HCEC 1CT (cell line): Measurements from ENCODE around the gene GRM5.
A peak's percentile ranks its signal among the peaks of the same experiment; 100 is the strongest.

Experiments
- DNase-seq: peaks from one replicate; pipeline ENCODE4 v3.0.0-alpha.2; 2017

GRM5 gene

DNA sequence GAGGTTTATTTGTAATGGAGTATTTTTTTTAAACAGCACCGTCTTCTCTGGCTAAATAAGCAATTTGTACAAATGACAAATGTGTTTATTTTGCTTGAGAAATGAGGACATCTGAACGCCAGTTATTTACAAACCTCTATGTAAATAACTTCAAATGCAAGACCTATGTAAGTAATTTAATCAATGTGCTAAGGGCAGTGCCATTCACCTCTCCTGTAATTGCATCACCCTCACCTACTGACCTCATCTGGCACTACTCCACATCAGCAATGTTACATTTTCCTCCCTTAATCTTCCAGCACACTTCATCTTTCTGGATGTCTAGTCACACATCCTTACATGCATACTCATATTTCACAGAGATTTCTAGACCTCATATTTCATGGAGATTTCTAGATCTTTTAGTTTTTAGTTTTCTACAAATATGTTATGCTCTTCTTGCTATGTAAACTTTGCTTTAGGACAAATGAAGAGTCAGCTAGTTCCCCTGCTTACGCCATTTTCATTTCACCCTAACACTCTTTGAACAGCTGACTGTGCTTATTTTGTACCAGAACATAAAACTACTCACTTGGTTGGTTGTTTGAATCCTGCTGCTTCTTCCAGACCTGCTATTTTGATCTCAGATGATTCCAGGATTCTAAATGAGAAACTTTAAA is 238.6 kb downstream of the GRM5 start:
- no peak for DNase-seq

DNA sequence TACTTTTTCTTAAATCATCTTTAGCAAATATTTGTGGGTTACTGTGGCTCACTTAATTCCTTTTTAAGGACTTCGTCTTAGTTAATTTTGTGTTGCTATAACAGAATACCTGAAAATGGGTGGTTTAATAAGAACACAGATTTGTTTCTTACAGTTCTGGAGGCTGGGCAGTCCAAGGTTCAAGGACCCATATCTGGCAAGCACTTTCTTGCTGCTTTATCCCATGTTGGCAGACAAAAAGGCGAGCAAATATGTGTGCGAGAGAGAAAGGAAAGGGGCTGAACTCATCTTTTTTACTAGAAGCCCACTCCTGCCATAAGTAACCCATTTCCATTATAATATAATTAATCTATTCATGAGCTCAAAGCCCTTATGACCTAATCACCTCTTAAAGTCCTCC is 246.2 kb downstream of the GRM5 start:
- no peak for DNase-seq

DNA sequence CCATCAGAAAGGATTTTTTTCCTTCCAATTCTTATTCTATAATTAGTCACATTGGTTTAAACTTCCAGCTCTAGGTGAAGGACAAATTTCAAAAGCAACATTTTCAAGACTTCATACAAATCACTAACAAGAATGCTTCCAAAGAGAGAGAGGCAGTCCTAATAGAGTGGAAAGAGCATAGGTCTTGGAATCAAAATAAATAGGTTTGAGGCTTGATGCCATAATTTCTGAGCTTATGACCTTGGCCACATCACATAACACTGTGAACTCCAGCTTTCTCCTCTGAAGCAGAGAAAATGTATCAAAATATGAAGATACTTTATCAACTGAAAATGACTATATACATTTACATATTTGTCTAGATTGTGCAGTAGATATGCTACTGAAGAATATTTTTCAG is 246.8 kb downstream of the GRM5 start:
- no peak for DNase-seq

DNA sequence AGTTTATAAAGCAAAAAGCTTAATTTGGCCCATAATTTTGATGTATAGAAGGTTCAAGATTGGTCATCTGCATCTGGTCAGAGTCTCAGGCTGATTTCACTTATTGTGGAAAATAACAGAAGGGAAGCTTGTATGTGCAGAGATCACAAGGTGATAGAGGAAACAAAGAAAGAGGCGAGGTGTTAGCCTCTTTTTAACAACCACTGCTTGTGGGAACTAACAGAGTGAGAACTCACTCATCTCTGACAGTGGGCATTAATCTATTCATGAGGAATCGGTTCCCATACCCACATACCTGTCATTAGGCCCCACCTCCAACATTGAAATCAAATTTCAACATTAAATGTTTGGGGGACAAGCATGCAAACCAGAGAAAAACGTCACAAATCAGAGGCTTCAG is 250.3 kb downstream of the GRM5 start:
- DNase-seq = no peak

DNA sequence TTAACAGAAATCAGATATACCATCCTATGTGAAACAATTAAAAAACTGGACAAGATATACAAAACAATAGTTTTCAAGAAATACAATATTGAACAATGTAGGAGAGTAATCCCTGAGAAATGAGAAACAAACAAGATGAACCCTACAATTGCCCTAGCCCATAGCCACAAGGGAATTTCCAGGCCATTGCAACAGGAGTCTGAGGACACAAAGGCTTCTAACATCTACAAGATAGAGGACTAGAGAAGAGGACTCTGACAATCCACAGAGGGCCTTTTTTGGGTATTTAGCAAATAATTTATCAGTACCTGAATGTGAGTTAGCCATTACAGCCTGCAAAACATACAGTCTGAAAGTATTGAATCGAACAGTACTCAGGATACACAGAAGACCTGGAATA is 251.7 kb downstream of the GRM5 start:
- no peak for DNase-seq

DNA sequence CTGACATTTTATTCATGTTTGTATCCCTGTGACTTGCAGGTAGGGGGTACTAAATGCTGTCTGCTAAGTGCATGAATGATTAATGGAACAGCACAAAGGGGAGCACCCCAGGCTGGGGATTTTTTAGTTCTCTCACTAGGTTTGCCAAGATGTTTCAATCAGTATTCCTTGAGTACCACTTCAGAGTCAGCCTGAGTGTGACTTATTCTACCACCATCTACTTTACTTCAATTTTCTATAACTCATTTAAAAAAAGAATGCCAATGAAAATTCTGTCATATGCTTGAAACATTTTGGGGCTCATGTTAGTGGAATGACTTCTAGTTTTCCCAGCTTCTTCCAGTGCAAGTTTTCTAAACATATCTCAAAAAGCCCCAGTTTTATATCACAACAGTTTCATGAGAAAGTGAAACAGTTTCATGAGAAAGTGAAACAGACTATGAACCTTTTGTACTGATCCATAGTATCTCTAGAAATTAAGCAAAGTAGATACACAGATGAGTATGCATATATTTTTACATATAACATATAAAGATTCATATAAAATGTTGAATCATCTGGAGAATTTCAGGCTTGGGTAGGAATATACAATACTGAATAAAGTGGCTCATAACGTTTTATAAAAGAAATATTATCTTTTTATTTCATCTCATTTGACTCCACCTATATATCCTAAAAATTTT is 252.4 kb downstream of the GRM5 start:
- no peak for DNase-seq

DNA sequence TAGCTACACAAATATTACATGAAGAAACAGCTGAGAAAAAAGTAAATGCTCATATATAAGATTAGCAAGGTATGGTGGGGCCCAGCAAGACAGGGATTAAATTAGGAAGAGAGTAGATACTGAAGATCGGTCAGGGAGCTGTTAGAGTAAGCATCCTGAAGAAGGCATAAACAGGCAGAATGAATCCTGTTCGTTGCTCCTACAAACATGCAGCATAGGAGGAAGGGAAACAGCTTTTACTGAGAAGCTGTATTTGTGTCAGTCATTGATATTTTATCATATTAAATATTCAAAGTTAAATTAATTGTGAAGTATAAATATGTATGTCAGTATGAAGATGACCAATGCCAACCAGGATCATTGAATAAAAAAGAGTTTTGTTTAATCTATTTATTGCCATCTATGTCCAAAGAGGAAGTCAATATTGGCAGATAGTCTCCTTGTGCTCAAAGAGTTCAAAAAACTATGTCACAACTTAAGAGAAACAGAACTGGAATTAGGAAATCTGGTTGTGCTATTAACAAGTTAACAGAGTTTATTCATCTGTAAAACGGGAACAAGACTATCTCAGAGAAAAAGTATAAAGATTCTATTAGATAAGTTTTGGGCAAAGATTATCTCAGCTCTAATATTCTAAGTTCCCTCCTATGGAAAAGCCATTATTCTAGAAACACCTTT is 255.2 kb downstream of the GRM5 start:
- DNase-seq = no peak

DNA sequence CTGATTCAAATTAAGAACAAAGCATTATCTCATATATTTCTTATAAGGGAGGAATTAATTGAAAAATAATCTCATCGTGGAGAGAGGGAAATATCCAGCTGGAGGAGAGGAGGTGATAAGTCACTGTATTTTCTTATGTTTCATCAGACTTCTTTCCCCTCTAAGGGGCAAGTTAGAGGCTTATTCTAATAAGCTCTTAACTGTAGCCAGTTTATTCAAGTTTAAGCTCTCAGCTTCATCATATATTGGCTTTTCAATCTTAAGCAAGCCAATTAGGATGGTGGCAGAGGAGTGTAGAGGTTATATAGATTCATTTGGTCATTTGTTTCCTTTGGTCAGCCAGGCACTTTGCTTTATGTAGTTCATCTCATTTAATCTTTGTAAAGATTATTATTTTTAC is 256.7 kb downstream of the GRM5 start:
- no peak for DNase-seq

DNA sequence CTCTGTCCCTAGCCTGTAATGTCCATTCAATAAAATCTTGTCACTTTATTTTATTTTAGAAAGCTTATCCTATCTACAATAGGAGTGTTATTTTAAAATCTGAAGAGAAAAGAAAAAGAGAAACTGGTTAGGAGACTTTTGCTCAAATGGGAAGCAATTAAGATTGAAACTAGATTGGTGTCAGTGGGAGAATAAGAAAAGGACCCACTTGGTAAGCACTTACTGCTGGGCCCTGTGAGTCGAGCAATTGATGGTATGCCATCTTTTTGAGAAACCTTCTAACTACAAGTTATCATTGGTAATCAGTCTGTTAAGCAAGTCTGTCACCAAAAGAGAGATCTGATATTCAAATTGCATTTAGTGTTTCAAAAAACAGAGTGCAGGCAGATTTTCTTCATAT is 258.4 kb downstream of the GRM5 start:
- DNase-seq = no peak

DNA sequence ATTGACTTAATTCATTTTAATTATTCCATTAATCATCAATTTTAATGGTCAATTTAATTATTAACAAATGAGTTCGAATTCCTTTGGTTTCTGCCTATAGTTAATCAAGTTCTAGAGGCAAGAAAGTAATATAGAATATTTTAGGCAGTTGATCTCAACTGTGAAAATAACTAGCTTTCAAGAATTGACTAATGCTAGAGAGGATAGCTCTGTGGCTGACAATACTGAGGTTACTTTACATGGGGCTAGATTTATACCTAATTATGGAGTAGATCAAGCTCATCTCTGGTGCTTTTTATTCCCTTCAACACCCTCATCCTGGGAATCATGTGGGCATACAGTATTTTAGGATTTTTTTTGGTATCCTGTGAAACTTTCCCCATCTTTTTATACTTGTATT is 259.4 kb downstream of the GRM5 start:
- no peak for DNase-seq

DNA sequence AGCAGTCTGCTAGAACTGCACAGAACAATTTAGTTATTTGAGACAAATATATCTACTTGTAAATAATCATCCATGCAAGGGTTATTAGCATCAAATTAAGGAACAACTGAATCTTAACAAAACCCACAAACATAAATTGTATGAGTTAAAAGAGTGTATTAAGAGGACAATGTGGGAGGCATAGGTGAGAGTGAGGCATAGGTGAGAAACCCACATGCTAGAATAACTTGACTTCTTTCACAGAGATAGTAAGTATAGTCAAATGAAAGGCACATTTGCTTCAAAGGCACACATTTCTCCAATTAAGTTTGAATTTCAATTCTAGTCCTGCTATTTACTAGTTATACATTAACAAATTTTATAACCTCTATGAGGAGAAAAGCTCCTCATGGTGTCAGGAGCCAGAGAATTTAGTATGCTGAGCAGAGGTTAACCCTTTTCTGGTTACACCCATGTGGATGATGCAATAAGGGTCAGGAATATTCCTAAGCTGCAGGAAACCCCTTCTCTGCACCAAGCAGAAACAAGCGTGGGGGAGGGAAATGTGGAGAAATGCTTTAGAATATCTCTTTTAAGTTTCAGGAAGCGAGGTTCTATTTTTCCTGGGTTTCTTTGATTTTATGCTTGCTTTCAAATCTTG is 264.2 kb downstream of the GRM5 start:
- DNase-seq = no peak

DNA sequence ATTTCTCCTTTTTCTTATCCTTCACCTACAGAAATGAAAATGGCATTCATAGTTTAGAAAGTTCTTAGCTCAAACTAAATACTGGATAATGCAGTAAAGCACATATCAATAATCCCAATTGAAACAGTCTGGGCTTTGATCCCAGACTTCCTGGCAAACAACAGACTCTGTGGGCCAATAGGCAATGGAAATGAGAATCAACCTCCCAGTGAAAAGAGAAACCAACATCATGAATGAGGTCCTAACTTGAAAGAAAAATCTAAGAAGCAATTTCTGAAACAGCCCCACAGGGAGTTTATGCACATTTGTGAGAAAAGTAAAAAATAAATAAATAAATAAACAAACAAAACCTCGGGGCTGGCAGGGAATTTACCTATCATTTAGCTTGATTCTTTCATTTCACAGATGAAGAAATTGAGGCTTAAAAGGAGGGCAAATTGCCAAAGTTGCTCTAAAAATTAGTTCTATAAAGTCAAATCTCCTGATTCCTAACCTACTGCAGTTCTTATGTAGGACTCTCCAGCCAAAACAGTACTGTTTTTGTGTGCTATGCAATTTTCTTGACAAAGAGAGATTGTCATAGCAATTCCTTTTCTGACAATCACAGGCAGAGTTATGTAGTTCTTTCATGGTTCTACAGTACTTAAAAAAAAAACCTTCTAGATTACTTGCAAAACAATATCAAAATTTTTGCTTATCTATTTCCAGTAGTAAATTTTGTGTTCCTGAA is 265.8 kb downstream of the GRM5 start:
- no peak for DNase-seq

DNA sequence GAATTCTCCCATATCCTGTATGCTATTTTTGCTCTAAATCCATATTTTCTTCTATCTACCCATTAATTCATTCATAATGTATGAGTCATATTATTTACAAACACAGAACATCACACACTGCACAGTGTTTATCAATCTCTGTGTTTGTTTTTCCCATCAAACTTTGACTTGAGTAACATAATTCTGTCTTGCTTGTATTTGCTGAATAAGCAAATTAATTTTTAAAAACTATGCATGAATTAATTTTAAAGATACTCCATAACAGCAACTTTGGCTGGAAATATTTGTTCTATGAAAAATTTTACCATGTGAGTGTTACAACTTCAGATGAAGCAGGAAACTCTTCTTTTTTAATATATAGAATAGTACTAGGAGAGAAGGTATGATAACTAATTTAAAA is 275.6 kb downstream of the GRM5 start:
- no peak for DNase-seq

DNA sequence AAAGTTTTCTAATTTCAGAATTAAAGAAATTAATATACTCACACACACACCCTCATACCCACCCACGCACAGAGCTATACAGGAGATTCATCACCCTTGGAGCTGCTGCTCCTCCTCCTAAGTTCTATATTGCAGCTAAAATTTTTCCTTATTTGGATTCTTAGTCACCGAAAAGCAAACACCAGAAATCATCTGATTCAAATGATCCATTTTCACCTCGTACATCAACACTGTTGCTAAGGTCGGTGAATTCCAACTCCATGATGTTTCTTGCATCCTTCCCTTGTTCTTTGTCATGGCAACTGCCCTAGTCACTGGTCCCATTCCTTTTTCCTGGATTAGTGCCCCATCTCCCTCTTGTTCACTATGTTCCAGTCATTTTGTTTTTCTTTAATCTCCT is 286.2 kb downstream of the GRM5 start:
- peak; percentile 60 for DNase-seq

DNA sequence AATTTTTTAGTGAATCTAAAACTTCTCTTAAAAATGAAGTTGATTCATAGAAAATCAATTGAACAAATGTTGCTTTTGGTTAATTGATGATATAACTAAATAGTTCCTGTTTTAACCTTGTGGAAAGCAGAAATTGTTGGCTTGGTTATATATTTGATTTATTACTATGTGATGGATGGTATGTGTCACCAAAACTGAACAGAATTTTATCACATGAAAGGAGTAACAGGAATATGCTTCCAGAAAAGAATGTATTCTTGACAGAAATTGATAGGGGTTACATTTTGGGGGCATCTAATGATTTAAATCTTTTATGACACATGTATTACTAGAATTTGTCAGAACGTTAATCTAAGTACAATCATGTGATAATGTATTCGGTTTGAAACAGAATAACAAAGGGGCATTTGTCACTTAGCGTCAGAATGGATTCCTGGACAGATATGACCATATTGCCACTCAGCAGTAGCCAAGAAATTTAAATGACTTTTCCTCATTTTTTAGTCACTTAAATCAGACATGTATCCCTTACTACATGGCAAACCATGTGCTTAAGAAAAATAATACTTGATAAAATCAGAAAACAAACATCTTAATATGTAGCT is 295.2 kb downstream of the GRM5 start:
- no peak for DNase-seq

DNA sequence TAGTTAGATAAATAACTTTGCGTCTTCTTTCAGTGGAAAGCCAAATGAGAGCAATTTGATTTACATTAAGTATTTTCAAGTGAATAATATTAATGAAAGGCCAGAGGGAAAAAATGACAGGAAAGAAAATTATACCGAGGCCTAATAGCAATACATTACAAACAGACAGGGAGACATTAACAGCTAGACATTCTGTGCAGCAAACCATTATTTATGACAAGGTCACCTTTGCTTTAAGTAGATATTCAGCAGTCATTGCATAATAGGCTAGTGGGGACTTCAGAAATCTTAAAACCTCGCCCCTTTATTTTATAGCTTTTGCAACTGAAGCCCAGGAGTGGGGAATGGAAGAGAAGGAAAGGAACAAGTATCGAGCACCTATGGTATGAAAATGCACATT is 321.6 kb downstream of the GRM5 start:
- no peak for DNase-seq

DNA sequence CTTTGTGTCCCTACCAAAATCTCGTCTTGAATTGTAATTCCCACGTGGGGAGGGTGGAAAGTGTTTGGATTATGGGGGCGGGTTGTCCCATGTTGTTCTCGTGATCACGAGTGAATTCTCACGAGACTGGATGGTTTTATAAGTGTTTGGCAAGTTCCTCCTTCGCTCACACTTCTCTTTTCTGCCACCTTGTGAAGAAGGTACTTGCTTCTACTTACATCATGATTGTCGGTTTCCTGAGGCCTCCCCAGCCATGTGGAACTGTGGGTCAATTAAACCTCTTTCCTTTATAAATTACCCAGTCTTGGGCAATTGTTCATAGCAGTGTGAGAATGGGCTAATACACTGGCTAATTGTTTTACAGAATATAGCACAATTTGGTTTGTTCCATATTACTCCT is 326.3 kb downstream of the GRM5 start:
- no peak for DNase-seq

DNA sequence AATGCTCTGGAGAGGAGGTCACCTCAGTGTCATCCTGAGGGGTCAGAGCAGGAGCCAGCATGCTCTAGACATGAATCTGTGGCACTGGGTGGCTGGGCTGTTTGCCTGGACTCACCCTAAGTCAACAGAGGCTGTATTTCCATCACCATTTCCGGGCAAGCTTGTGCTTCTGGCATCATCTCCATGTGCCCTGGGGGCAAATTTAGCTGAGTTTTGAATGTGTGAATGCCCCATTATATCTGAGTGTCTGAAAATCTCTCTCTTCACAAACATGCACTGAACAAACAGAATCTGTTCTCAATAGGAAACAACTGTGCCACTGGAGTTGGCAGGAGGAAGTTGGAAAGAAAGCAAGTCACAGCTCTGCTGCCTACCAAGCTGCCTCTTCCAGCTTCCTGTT is 356.2 kb downstream of the GRM5 start:
- no peak for DNase-seq

DNA sequence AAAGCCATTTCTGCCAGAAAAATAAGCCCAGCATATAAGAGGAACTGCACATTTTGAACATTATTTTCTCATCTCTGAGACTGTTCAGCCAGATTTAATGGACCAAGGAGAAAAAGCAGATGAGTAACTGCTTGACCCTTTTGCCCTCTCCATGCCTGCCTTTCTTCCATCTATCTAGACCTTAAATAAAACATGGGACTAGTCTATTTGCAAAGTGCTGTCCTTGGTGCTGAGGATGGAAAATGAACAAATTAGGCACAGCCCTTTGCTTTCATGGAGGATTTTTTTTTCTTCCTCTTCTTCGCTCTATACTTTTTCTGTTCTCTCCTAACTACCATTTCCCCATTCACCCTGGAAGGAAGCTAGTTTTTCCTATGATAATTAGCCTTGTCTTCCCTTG is 361.3 kb downstream of the GRM5 start:
- DNase-seq = no peak

DNA sequence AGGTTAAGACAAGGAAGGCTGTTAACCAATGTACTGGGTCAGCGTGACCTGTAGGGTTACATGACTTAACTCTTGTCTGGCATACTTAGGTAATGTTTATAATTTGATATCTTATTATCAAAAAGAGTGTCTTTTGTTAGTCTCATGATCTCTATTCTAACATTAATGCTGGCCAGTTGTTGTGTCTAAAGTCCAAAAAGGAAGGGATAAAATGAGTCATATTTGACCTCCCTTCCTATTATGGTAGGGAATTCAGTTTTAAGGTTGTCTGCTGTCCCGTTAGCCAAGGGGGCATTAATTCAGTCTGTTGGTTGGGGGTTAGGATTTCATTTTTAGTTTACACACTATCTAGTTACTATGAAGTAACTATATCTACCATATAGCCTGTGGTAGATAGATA is 364.0 kb downstream of the GRM5 start:
- no peak for DNase-seq

DNA sequence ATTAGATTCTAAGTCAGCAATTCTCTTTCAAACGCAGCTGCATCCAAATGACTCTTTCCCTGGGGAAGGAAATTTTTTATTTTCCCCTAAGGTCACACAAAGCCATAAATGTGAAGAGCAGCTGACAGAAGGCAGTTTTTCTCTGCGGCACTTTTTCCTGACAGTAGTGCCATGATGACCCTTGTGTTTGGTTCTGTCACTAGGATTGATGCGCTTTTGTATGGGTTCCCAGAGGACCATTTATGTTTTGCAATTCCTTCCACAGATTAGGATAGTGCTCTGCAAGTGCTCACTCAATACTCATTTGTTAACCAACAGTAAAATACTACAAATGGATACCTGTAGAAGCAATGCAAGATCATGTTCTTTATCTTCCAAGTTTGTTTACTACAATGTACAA is 368.6 kb downstream of the GRM5 start:
- no peak for DNase-seq

DNA sequence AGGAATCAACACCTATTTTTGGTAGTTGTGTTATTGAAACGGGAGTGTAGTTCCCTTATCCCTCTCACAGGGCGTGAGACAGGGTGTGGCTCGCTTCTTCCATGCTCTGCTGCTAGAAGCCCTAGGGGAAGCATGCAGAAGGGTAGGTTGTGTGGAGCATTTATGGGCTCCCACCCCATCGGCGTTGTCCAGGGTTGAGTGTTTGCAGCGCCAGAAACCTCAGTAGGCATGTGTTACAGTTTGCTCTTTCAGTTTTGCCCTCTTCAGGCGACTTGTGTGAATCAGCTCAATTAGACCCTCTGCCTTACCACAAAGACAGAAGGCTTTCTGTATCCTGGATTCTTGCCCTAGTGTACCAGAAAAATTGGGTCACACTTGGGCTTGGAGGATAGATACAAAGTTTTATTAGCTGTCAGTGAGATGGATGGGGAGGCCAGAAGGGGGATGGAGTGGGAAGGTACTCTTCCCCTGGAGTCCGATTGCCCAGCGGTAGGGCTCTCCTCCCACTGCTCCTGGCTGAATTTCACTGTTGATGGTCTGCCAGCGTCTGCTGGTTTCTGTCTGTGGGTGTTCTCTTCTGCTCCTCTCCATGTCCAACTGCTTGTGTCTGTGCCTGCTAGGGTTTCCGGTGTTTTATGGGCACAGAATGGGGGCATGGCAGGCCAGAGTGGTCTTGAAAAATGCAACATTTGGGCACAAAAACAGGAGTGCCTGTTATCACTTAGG is 369.9 kb downstream of the GRM5 start:
- no peak for DNase-seq
